Trophoblast cell (in vitro differentiated cells and primary cell): Measurements from ENCODE around the gene HLCS.

Experiments used
- DNase-seq, 2 donors: peaks; one replicate each; pipeline ENCODE4 v3.0.0-alpha.2; 2016
- H2AFZ ChIP-seq: 2 replicates; pipeline ENCODE4 v1.6.1; 2013; ENCODE audit warnings: low read length, moderate library complexity, mild to moderate bottlenecking; ENCODE audit not compliant: insufficient read depth, poor library complexity
- H2AK5ac ChIP-seq: 2 replicates; pipeline ENCODE4 v1.6.1; 2013; ENCODE audit warnings: mild to moderate bottlenecking, low read length
- H2BK120ac ChIP-seq: 2 replicates; pipeline ENCODE4 v1.6.1; 2013; ENCODE audit warnings: low read length, mild to moderate bottlenecking, moderate library complexity; ENCODE audit not compliant: insufficient read depth, poor library complexity
- H2BK12ac ChIP-seq: 2 replicates; pipeline ENCODE4 v1.6.1; 2013; ENCODE audit warnings: mild to moderate bottlenecking, low read length, moderate library complexity
- H2BK5ac ChIP-seq: 2 replicates; pipeline ENCODE4 v1.6.1; 2013; ENCODE audit warnings: low read length, low read depth, moderate library complexity, mild to moderate bottlenecking; ENCODE audit not compliant: poor library complexity
- H3K14ac ChIP-seq: 2 replicates; pipeline ENCODE4 v1.6.1; 2013; ENCODE audit warnings: mild to moderate bottlenecking, low read length
- H3K18ac ChIP-seq: 2 replicates; pipeline ENCODE4 v1.6.1; 2013; ENCODE audit warnings: mild to moderate bottlenecking, low read length
- H3K23ac ChIP-seq: 2 replicates; pipeline ENCODE4 v1.6.1; 2013; ENCODE audit warnings: low read length
- H3K27ac ChIP-seq: 2 replicates; pipeline ENCODE4 v1.5.1; 2013; ENCODE audit warnings: low read depth, mild to moderate bottlenecking, inconsistent platforms, low read length, moderate library complexity
- H3K27me3 ChIP-seq: 2 replicates; pipeline ENCODE4 v1.6.1; 2013; ENCODE audit warnings: inconsistent platforms, mild to moderate bottlenecking, low read length, moderate library complexity; ENCODE audit not compliant: insufficient read depth
- H3K36me3 ChIP-seq, 2 experiments: 1 replicate in 1 of 2; 2 replicates in 1 of 2; pipeline ENCODE4 v1.6.1; 2013; ENCODE audit warnings: low read length in 2 of 2, mild to moderate bottlenecking in 2 of 2, moderate library complexity in 1 of 2; ENCODE audit not compliant: insufficient read depth in 2 of 2, control insufficient read depth in 1 of 2
- H3K4ac ChIP-seq: 2 replicates; pipeline ENCODE4 v1.6.1; 2013; ENCODE audit warnings: low read depth, mild to moderate bottlenecking, low read length, moderate library complexity
- H3K4me1 ChIP-seq, 2 experiments: 1 replicate in 1 of 2; 2 replicates in 1 of 2; pipeline ENCODE4 v1.6.1; 2013; ENCODE audit warnings: low read length in 2 of 2, mild to moderate bottlenecking in 2 of 2, moderate library complexity in 1 of 2; ENCODE audit not compliant: insufficient read depth in 2 of 2, control insufficient read depth in 1 of 2
- H3K4me2 ChIP-seq: 2 replicates; pipeline ENCODE4 v1.6.1; 2013; ENCODE audit warnings: inconsistent platforms, mild to moderate bottlenecking, low read length, moderate library complexity
- H3K4me3 ChIP-seq: 2 replicates; pipeline ENCODE4 v1.5.1; 2013; ENCODE audit warnings: mild to moderate bottlenecking, low read depth, low read length, inconsistent platforms
- H3K79me1 ChIP-seq: one replicate; pipeline ENCODE4 v1.6.1; 2013; ENCODE audit warnings: low read length
- H3K79me2 ChIP-seq: 2 replicates; pipeline ENCODE4 v1.6.1; 2013; ENCODE audit warnings: low read length, mild to moderate bottlenecking; ENCODE audit not compliant: control insufficient read depth, insufficient read depth, poor library complexity
- H3K9ac ChIP-seq: 2 replicates; pipeline ENCODE4 v1.6.1; 2013; ENCODE audit warnings: mild to moderate bottlenecking, low read length
- H3K9me3 ChIP-seq: 2 replicates; pipeline ENCODE4 v1.6.1; 2013; ENCODE audit warnings: low read depth, mild to moderate bottlenecking, control low read depth, inconsistent platforms, low read length; ENCODE audit not compliant: insufficient read depth
- H4K12ac ChIP-seq: 2 replicates; pipeline ENCODE4 v1.6.1; 2013; ENCODE audit warnings: low read depth, mild to moderate bottlenecking, low read length, moderate library complexity
- H4K8ac ChIP-seq: 2 replicates; pipeline ENCODE4 v1.6.1; 2013; ENCODE audit warnings: low read depth, mild to moderate bottlenecking, low read length, moderate library complexity
- H4K91ac ChIP-seq: one replicate; pipeline ENCODE4 v1.6.1; 2013; ENCODE audit warnings: low read depth, mild to moderate bottlenecking, low read length, moderate library complexity
- WGBS: extraction: QIAGEN DNeasy Blood & Tissue Kit; methylation state at CpG from one replicate; pipeline ENCODE4 v1.1.7; 2013; ENCODE audit warnings: missing lambda C conversion rate; ENCODE audit not compliant: insufficient read length, insufficient coverage; ENCODE audit errors: extremely low coverage; 5-methylcytosine and 5-hydroxymethylcytosine counted together

HLCS gene

GRCh38 chr21:36724660-36725059 is 241.8 kb downstream of the HLCS start:
- no peaks in the 10 kb centered on the region for H3K9me3 ChIP-seq
- WGBS = no CpG with 5 or more reads among the region's 3 CpGs
- no peak overlapping the region for H3K27ac ChIP-seq
- H3K23ac ChIP-seq = no peak overlapping the region
- H3K4me2 ChIP-seq = no peak overlapping the region
- no peak overlapping the region for H2AFZ ChIP-seq
- no peak overlapping the region for H3K18ac ChIP-seq
- H3K4ac ChIP-seq = no peak overlapping the region
- no peaks in the 10 kb centered on the region for H3K27me3 ChIP-seq
- no peaks in the 10 kb centered on the region for H3K36me3 ChIP-seq
- DNase-seq = no peak
- H2AK5ac ChIP-seq = no peak overlapping the region
- H2BK120ac ChIP-seq = no peak overlapping the region
- no peaks in the 10 kb centered on the region for H3K4me1 ChIP-seq
- H4K91ac ChIP-seq = no peak overlapping the region
- H4K8ac ChIP-seq = no peak overlapping the region
- no peak overlapping the region for H3K4me3 ChIP-seq
- H4K12ac ChIP-seq = no peak overlapping the region
- no peak overlapping the region for H3K14ac ChIP-seq
- H2BK12ac ChIP-seq = no peak overlapping the region
- no peaks in the 10 kb centered on the region for H3K79me1 ChIP-seq
- no peaks in the 10 kb centered on the region for H3K79me2 ChIP-seq
- no peak overlapping the region for H2BK5ac ChIP-seq
- H3K9ac ChIP-seq = no peak overlapping the region

- no peak overlapping the region for H4K91ac ChIP-seq
- no peak overlapping the region for H3K27ac ChIP-seq
- no peak overlapping the region for H3K4ac ChIP-seq
- H2BK120ac ChIP-seq = no peak overlapping the region
- H2BK5ac ChIP-seq = no peak overlapping the region
- no peak overlapping the region for H3K4me3 ChIP-seq
- H3K23ac ChIP-seq = no peak overlapping the region
- H4K8ac ChIP-seq = no peak overlapping the region
- H3K27me3 ChIP-seq = no peaks in the 10 kb centered on the region
- H4K12ac ChIP-seq = no peak overlapping the region
- no peak overlapping the region for H2AFZ ChIP-seq
- no peak overlapping the region for H3K4me2 ChIP-seq
- H3K36me3 ChIP-seq = no peaks in the 10 kb centered on the region
- no CpG with 5 or more reads among the region's 14 CpGs for WGBS
- H3K79me1 ChIP-seq = no peaks in the 10 kb centered on the region
- no peak overlapping the region for H2AK5ac ChIP-seq
- H2BK12ac ChIP-seq = no peak overlapping the region
- H3K14ac ChIP-seq = no peak overlapping the region
- no peak for DNase-seq
- no peaks in the 10 kb centered on the region for H3K9me3 ChIP-seq
- no peaks in the 10 kb centered on the region for H3K4me1 ChIP-seq
- H3K9ac ChIP-seq = no peak overlapping the region
- no peak overlapping the region for H3K18ac ChIP-seq
- H3K79me2 ChIP-seq = no peaks in the 10 kb centered on the region
Measured at GRCh38 chr21:36723371-36723881, 243.0 kb downstream of the HLCS start.

GRCh38 chr21:36722370-36723368 is 243.8 kb downstream of the HLCS start:
- no peaks in the 10 kb centered on the region for H3K4me1 ChIP-seq
- no peak overlapping the region for H3K23ac ChIP-seq
- H4K12ac ChIP-seq = no peak overlapping the region
- H2AFZ ChIP-seq = no peak overlapping the region
- WGBS = no CpG with 5 or more reads among the region's 25 CpGs
- no peak overlapping the region for H2AK5ac ChIP-seq
- no peak overlapping the region for H3K4ac ChIP-seq
- no peaks in the 10 kb centered on the region for H3K36me3 ChIP-seq
- no peak overlapping the region for H2BK120ac ChIP-seq
- no peak overlapping the region for H3K18ac ChIP-seq
- no peak overlapping the region for H4K8ac ChIP-seq
- H2BK12ac ChIP-seq = no peak overlapping the region
- no peaks in the 10 kb centered on the region for H3K79me2 ChIP-seq
- H4K91ac ChIP-seq = no peak overlapping the region
- H3K27me3 ChIP-seq = no peaks in the 10 kb centered on the region
- no peak for DNase-seq
- H3K79me1 ChIP-seq = no peaks in the 10 kb centered on the region
- no peak overlapping the region for H3K4me3 ChIP-seq
- no peak overlapping the region for H3K27ac ChIP-seq
- H3K4me2 ChIP-seq = no peak overlapping the region
- H2BK5ac ChIP-seq = no peak overlapping the region
- H3K9me3 ChIP-seq = no peaks in the 10 kb centered on the region
- H3K9ac ChIP-seq = no peak overlapping the region
- H3K14ac ChIP-seq = no peak overlapping the region

DNA sequence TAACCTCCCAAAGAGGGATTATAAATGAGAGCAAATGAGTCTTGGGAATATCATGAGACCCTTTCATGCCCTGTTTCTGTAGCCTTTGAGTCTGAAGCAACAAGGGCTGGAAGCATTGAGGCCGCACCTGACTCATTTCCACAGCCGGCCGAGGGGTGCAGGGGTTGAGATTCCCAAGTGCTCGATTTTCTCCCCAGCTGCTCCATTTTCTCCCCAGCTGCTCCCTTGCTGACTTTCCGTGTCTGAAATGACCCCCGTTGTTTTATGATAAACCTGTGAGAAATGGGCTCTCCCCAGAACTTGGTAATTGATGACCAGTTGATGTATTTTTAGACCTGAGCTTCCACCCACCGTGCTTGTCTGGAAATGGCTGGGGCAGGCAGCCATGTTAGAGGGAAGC is 244.7 kb downstream of the HLCS start:
- no peak overlapping the region for H3K4ac ChIP-seq
- no CpG with 5 or more reads among the region's 7 CpGs for WGBS
- no peak overlapping the region for H4K8ac ChIP-seq
- H2AFZ ChIP-seq = no peak overlapping the region
- no peak for DNase-seq
- H3K9me3 ChIP-seq = no peaks in the 10 kb centered on the region
- no peak overlapping the region for H3K14ac ChIP-seq
- no peak overlapping the region for H4K12ac ChIP-seq
- no peak overlapping the region for H4K91ac ChIP-seq
- H2BK120ac ChIP-seq = no peak overlapping the region
- no peaks in the 10 kb centered on the region for H3K36me3 ChIP-seq
- H3K9ac ChIP-seq = no peak overlapping the region
- H3K4me2 ChIP-seq = no peak overlapping the region
- no peaks in the 10 kb centered on the region for H3K79me2 ChIP-seq
- H2BK12ac ChIP-seq = no peak overlapping the region
- H3K27ac ChIP-seq = no peak overlapping the region
- H2AK5ac ChIP-seq = no peak overlapping the region
- H3K27me3 ChIP-seq = no peaks in the 10 kb centered on the region
- H3K4me3 ChIP-seq = no peak overlapping the region
- no peak overlapping the region for H2BK5ac ChIP-seq
- no peaks in the 10 kb centered on the region for H3K4me1 ChIP-seq
- H3K18ac ChIP-seq = no peak overlapping the region
- no peak overlapping the region for H3K23ac ChIP-seq
- no peaks in the 10 kb centered on the region for H3K79me1 ChIP-seq
